Ureter (tissue), 1 donor: Measurements from ENCODE around the gene CNTNAP2. TPM values are rescaled to one million over a fixed set of nuclear protein-coding genes. Genes with fewer than 3 reads are reported as not detected.

ENCODE experiments used
- DNase-seq: peaks from one replicate; pipeline ENCODE4 v3.0.0-alpha.2; 2020; ENCODE audit warnings: low spot score
- total RNA-seq: library from RNA; stranded (reverse); gene quantifications from one replicate; pipeline ENCODE4 v1.2.4, GENCODE V29; 2023
- donor health status: DM: yes; HTN: yes; CAD: no.

CNTNAP2 gene
- total RNA-seq, 1 donor from 2014 or later: 0.21 TPM

- DNase-seq: no peak
Measured at GRCh38 chr7:147014286-147014955, 897.8 kb downstream of the CNTNAP2 start.

GRCh38 chr7:147015999-147016398, 899.4 kb downstream of the CNTNAP2 start:
- DNase-seq: no peak

DNA sequence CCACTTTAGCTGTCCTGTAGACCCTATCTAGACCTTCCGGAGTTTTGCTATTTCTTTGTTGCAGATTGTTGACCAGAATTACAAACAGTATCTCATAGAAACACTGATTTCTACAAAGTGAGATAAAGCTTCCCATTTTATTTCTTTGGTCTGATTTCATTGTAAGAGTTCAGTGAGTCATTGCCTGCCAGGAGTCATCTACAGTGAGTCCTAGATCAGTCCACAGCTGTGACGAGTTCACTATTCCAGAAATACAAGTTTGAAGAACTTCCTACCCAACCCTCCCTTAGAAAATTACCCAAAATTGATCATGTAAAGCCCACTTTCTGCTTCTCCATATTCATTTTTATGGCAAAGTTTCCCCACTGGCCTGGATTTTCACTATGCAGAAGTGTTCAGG, 905.5 kb downstream of the CNTNAP2 start:
- no peak for DNase-seq

- no peak for DNase-seq
Measured at GRCh38 chr7:147023440-147023839, 906.8 kb downstream of the CNTNAP2 start.

- no peak for DNase-seq
Measured at GRCh38 chr7:147029953-147030352, 913.4 kb downstream of the CNTNAP2 start.

DNA sequence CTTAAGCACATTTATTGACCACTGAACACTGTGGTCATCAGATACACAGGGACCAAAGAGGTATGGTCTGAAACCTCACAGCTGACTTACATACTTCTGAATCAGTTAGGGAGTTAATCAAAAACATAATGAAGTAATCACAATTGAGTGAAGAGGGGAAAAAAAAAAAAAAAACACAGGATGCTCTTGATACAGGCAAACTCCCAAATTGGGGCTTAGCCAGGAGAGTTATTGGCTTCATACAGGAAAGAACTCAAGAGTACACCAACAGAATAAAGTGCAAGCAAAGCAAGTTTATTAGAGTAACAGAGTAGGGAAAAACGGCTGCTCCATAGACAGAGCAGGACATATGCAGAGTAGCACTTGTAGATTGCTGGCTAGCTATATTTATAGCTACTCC, 917.0 kb downstream of the CNTNAP2 start:
- DNase-seq: no peak

GRCh38 chr7:147041438-147041837, 924.8 kb downstream of the CNTNAP2 start:
- DNase-seq: no peak

GRCh38 chr7:147044941-147045340, 928.3 kb downstream of the CNTNAP2 start:
- no peak for DNase-seq

DNA sequence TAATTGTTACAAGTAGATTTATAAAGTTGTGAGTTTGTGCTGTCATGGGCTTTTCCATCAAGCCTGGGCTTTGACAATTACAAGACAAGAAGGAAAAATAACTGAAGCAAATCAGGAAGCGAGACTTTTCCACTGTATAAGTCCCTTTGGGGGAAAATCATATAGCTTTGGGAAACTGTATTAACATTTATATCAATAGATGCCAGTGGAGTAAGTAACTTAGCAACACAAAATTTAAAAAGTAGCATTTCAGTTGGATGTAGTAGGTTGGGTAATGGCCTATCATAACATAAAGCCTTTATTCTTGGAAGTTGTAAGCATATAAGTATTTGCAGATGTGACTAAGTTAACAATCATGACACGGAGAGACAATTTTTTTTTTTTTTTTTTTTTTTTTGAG, 931.1 kb downstream of the CNTNAP2 start:
- DNase-seq: no peak

- DNase-seq: no peak
Measured at GRCh38 chr7:147048864-147049263, 932.3 kb downstream of the CNTNAP2 start.

- DNase-seq: no peak
Measured at GRCh38 chr7:147052818-147053217, 936.2 kb downstream of the CNTNAP2 start.

DNA sequence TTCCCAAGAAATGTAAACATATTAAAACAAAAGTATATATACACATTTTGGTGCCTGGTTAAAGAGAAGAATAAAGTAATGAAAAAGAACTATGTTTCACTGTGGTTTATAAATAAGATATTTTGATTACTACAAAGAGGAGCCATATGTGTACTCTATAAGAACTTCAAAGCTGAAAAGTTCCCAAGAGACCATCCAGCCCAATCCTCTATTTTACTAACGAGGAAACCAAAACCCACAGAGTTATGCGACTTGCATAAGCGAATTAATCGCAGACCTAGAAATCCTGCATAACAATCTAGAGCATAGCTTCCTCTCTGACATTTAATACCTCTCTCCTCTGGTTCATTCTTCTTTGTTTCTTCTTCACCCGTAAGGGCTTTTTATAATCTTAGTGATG, 937.1 kb downstream of the CNTNAP2 start:
- no peak for DNase-seq

- DNase-seq: no peak
Measured at GRCh38 chr7:147060070-147060469, 943.5 kb downstream of the CNTNAP2 start.

DNA sequence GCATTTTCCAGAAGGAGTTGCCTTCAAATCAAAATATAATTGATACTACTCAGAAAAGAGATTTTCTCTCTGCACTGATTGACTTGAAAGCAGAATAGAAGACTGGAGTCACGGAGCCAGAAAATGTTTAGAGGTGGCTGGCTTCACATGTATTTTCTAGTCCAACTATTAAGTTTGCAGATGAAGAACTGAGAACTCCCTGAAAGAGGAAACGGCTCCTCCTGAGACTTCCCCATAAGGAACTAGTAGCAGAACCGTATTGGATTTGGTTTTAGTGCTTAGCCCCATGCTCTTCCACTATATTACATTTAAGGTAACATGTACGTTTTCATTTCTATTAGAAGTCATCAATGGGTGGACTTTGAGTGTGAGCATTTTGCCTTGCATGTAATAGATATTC, 946.3 kb downstream of the CNTNAP2 start:
- no peak for DNase-seq

GRCh38 chr7:147068842-147069241, 952.2 kb downstream of the CNTNAP2 start:
- DNase-seq: no peak

DNA sequence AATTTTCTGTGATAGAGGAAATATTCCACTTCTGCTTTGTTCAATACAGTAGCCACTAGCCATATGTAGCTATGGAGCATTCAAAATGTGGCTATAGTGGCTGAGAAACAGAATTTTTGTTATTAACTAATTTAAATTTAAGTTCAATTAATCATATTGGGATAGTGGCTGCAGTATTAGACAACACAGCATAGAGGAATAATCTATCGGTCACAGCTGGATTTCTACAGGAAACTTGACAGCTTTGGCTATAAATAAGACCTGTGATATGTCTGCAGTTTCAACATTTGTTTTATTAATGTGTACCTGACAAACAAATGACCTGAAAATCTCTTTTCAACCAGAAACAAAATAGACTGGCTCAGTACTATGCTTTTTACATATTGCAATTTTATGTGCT, 953.2 kb downstream of the CNTNAP2 start:
- no peak for DNase-seq

GRCh38 chr7:147070886-147071285, 954.3 kb downstream of the CNTNAP2 start:
- DNase-seq: no peak

DNA sequence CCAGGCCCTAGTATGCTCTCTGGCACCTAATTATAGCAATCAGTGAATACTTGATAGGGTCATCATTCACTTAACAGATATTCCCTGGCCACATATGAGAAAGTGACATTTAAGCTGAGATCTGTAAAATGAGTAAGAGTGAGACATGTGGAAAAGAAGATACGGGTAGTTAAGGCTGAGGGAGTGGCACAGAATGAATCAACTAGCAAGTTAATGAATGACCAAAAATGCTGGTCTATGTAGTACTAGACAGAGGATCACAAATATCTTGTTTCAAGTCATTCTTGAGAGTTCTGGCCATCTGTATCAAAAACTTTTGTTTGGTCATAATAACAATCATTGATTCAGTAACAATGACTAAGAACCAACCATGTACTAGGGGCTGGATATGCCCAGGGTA, 954.9 kb downstream of the CNTNAP2 start:
- DNase-seq: no peak

- DNase-seq: no peak
Measured at GRCh38 chr7:147078312-147078711, 961.7 kb downstream of the CNTNAP2 start.

GRCh38 chr7:147079083-147079482, 962.5 kb downstream of the CNTNAP2 start:
- DNase-seq: no peak

DNA sequence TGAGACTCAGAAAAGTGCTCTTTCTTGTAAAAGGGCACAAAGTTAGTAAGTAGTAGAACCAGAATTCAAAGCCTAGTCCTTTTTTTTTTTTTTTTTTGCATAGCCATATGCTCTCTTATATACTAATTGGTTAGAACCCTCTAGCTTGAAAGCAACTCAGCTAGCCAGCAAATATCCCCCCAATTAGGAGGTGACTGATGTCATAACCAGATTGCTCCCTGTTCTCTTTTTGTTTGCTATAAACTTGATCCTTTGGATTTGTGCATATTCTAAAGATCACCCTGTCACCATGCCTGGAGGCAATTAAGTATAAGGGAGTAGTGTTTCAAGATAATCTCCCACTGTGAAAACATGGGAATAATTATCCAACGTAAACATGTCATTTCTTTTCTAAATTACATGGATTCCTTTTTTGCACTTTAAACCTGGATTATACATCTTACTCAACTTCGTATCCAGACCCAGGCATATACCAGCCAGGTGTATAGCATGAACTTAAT, 963.4 kb downstream of the CNTNAP2 start:
- DNase-seq: no peak

DNA sequence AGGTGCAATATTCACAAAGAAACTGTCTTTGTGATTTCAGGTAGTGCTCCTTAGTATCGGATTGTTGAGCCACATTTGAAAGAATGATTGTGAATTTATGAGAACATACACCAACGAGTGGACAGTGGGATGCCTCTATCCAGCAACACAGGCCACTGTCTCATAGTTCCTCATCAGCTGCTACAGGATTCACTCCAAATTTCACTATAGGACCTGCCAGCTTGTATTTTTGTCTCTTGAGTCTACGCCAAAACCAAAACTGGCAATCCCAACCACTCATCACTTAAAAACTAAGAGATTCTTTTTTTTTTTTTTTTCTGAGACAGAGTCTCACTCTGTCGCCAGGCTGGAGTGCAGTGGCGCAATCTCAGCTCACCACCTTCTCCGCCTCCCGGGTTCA, 964.5 kb downstream of the CNTNAP2 start:
- no peak for DNase-seq

- DNase-seq: no peak
Measured at GRCh38 chr7:147089051-147089461, 972.5 kb downstream of the CNTNAP2 start.

DNA sequence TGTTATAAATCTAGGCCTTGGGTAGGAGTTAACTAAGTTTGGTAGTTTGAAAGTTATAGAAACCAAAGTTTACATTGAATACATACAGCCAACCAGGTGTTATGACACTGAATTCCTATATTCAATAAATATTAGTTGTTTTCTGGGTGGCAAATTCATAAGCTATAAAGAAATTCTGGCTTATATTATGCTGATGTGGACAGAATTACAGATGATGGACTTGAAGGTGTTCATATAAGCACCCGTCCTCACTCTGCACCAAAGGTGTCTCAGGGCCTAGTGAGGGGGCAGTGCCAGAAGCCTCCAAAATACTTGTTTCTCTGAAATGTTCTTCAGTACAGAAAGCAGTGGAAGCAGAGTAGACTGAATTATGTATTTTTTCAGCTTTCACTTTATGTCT, 973.0 kb downstream of the CNTNAP2 start:
- no peak for DNase-seq
